HL-60 (cell line): ENCODE measurements around the gene TMEM26.

ENCODE experiments used
- DNase-seq, 2 experiments: peaks; one replicate each; pipeline ENCODE4 v3.0.0-alpha.2; 2010 to 2020; ENCODE audit warnings: low read depth in 1 of 2, low spot score in 1 of 2
- H3K27ac ChIP-seq: fragments of 250-450 bp; sonication (Bioruptor Pico); replicated peaks from 2 replicates; pipeline ENCODE4 v1.5.1; 2020; ENCODE audit warnings: mild to moderate bottlenecking, moderate library complexity
- H3K27me3 ChIP-seq: fragments of 250-450 bp; sonication (Bioruptor Pico); 2 replicates; pipeline ENCODE4 v1.5.1; 2021; ENCODE audit warnings: mild to moderate bottlenecking, moderate library complexity; ENCODE audit not compliant: insufficient read depth, poor library complexity, severe bottlenecking
- H3K4me3 ChIP-seq: replicated peaks from 2 replicates; pipeline ENCODE4 v1.5.1; 2011; ENCODE audit warnings: mild to moderate bottlenecking, control low read depth, low read length; ENCODE audit not compliant: insufficient read depth
- CTCF ChIP-seq: IDR thresholded peaks from one replicate; pipeline ENCODE4 v1.5.1; 2011; ENCODE audit warnings: low read length, control low read depth, inconsistent platforms; ENCODE audit not compliant: insufficient read depth
- GABPA ChIP-seq: IDR thresholded peaks from 2 replicates; pipeline ENCODE4 v1.6.1; 2012; ENCODE audit warnings: low read depth
- POLR2AphosphoS5 ChIP-seq: IDR thresholded peaks from 2 replicates; pipeline ENCODE4 v1.6.1; 2012; ENCODE audit warnings: low read depth
- REST ChIP-seq: IDR thresholded peaks from 2 replicates; pipeline ENCODE4 v1.6.1; 2012; ENCODE audit warnings: low read depth; ENCODE audit not compliant: insufficient replicate concordance
- SPI1 ChIP-seq: IDR thresholded peaks from 2 replicates; pipeline ENCODE4 v1.6.1; 2012; ENCODE audit warnings: low read depth, mild to moderate bottlenecking, borderline replicate concordance

TMEM26 gene

DNA sequence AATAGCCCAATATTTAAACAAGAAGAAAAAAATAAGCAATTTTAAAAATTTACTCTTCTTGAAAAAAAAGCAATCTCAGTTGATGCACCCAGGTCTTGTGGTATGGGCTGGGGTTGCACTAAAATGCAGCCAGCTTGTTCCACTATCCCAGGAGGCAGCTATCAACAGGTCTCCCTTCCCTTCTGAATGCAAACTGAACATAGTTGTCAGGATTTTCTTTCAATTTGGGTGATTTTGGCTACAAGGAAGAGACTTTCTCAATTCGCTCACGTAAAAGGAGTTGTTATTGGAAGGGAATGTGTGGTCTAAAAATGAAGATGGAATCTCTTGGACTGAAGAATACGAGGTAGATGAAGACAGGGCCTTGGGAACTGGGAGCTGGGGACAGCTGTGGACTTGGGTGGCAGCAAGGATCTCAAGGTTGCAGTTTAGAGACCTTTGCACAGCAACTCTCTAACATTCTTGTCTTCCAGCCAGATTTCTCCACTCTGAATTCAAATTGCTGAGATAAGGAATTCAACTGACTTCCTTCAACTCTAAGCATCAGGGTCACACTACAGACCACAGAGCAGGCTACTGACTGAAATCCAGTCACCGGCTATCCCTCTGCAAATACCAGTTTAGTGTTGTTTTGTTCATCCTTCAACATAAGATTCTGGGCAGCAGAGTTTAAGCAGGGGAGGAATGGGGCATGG lies 3.1 kb upstream of the TMEM26 start:
- H3K27ac ChIP-seq: no peak overlapping the region
- H3K27me3 ChIP-seq: peaks cover 23% of the 10 kb centered on the region
- DNase-seq: no peak
- no peak for TF ChIP-seq GABPA
- no peak for TF ChIP-seq POLR2AphosphoS5
- no peak for TF ChIP-seq REST
- no peak for TF ChIP-seq CTCF
- TF ChIP-seq SPI1: no peak
- no peak overlapping the region for H3K4me3 ChIP-seq

DNA sequence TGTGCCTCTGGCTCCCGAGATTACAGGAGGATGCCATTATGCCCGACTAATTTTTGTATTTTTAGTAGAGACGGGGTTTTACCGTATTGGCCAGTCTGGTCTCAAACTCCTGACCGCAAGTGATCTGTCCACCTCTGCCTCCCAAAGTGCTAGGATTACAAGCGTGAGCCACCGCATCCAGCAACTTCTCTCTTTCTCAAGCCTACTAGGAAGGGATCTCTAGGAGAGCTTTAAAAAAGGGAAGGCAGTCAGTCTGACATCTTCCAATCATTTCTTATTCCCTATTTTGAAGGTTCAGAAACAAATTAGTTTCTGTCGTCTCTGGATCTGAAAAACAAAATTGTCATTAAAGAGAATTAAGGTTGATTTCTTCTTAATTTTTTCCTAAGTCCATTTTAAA lies 2.5 kb upstream of the TMEM26 start:
- H3K27ac ChIP-seq: no peak overlapping the region
- no peak for TF ChIP-seq REST
- no peak for TF ChIP-seq GABPA
- no peak for TF ChIP-seq CTCF
- no peak for TF ChIP-seq SPI1
- no peak for TF ChIP-seq POLR2AphosphoS5
- peaks cover 23% of the 10 kb centered on the region for H3K27me3 ChIP-seq
- no peak overlapping the region for H3K4me3 ChIP-seq
- no peak for DNase-seq

DNA sequence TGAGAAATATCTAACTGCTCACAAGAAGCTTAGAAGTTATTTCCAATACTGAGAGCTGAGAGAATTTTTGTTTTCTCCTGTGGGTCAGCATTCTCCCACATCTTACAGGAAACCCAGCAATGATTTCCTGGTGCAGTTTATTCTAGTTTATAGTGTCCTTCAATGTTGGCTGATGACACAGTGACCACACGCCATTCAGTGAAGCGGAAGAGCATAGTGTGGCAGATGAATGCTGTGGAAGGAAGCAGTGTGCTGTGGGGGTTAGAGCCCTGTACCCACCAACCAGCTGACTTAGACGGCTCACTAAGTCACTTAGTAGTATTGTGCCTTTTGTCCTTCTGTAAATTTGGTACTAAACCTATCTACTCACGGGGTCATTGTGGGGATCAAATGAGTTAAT lies 1.4 kb upstream of the TMEM26 start:
- Histone ChIP-seq H3K4me3 (no peak overlapping the region), H3K27me3 (peaks cover 23% of the 10 kb centered on the region), H3K27ac (no peak overlapping the region)
- DNase-seq: no peak
- no peak for TF ChIP-seq GABPA
- no peak for TF ChIP-seq SPI1
- TF ChIP-seq REST: no peak
- no peak for TF ChIP-seq POLR2AphosphoS5
- TF ChIP-seq CTCF: no peak
